GM13977 (cell line): ENCODE data around the gene PLEKHN1.

Experiments used
- DNase-seq: peaks from one replicate; pipeline ENCODE4 v3.0.0; 2012; ENCODE audit warnings: low spot score
- CTCF ChIP-seq: IDR thresholded peaks from 2 replicates; pipeline ENCODE4 v1.5.1; 2012; ENCODE audit warnings: mild to moderate bottlenecking, control low read depth; ENCODE audit not compliant: insufficient read depth; ENCODE audit errors: extremely low read depth, missing control alignments
- in situ Hi-C: fragments of 300-500 bp; cut with MboI; formaldehyde crosslinking; loops from one replicate; pipeline ENCODE4 v1.12.0; 2022; ENCODE audit warnings: low sequenced_read_pairs, low pct_unique_long_range_greater_than_20kb, mixed read lengths, inconsistent platforms; ENCODE audit not compliant: unreplicated experiment

Gene PLEKHN1

GRCh38 chr1:966135-966703 is at the start of gene PLEKHN1:
Gene PLEKHN1 (plus strand): TSS chr1:966482. CDS start chr1:966532, 50 bp downstream.
- TF ChIP-seq CTCF: no peak
- peak; percentile 74 for DNase-seq
- in situ Hi-C loops: no loop called here

- TF ChIP-seq CTCF: no peak
- no peak for DNase-seq
- in situ Hi-C loops: no loop called here
Observed at GRCh38 chr1:917076-917459, 49.2 kb upstream of the PLEKHN1 start.

- no peak for DNase-seq
- in situ Hi-C loops: no loop called here
- TF ChIP-seq CTCF: no peak
Observed at GRCh38 chr1:917466-918091, 48.7 kb upstream of the PLEKHN1 start.

GRCh38 chr1:918353-918752 is 47.9 kb upstream of the PLEKHN1 start:
- in situ Hi-C loops: no loop called here
- DNase-seq: no peak

GRCh38 chr1:918843-919242 is 47.4 kb upstream of the PLEKHN1 start:
- no peak for TF ChIP-seq CTCF
- no peak for DNase-seq
- in situ Hi-C loops: no loop called here

More at GRCh38 chr1:918353-918752, 47.9 kb upstream of the PLEKHN1 start:
- no peak for TF ChIP-seq CTCF

- TF ChIP-seq CTCF: no peak
- in situ Hi-C loops: no loop called here
- DNase-seq: no peak
Observed at GRCh38 chr1:919271-919872, 46.9 kb upstream of the PLEKHN1 start.
